Activated T-helper 1 cell treated with anti-CD3 and anti-CD28 coated beads, Interleukin-12 subunit alpha, Interleukin-12 subunit beta, Interleukin-2, Interleukin-4 antibody, amounts not matched to agents 30 ng/mL and 10 ng/mL and 1 ng/mL, durations not matched to agents 14 hours and 24 hours and 36 hours (primary cell): ENCODE data around the gene PPP4R3C. TPM values are rescaled to one million over a fixed set of nuclear protein-coding genes. Genes with fewer than 3 reads are reported as not detected.

Source experiments
- total RNA-seq: library from RNA; stranded (reverse); gene quantifications from 2 replicates; pipeline ENCODE4 v1.2.3, GENCODE V29; 2022

PPP4R3C gene
- total RNA-seq, 1 donor from 2014 or later: not detected

Other genes with a start within 250 kb of the PPP4R3C start
- gene DCAF8L2, start 127.0 kb upstream of the PPP4R3C start, total RNA-seq: not detected in 2 replicates